ENCODE data around the gene CASP3.
"Not testable (repeated sequence)": the region's sequence is repeated elsewhere in the genome, so short reads cannot be mapped to it uniquely, and the experiment has no call there.

DNA sequence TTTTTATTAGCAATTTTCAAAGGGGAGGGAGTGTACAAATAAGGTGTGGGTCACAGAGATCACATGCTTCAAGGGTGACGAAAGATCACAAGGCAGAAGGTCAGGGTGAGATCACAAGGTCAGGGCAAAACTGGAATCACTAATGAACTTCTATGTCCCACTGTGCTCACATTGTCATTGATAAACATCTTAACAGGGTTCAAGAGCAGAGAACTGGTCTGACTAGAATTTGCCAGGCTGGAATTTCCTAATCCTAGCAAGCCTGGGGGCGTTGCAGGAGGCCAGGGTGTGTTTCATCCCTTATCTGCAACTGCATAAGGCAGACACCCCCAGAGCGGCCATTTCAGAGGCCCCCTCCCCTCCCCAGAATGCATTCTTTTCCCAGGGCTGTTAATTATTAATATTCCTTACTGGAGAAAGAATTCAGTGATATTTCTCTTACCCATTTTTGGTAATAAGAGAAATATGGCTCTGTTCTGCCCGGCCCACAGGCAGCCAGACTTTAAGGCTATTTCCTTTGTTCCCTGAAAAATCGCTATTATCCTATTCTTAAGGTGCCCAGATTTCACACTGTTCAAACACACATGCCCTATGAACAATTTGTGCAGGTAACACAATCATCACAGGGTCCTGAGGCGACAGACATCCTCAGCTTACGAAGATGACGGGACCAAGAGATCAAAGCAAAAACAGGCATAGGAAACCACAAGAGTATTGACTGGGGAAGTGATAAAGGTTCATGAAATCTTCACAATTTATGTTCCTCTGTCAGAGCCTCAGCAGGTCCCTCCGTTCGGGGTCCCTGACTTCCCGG, 23.3 kb downstream of the CASP3 start:
- TF ChIP-seq TCF12 (IDR thresholded peaks at IDR 0.05); RCOR1 (IDR thresholded peaks at IDR 0.05; ENCODE audit: low read length); EP300 (IDR thresholded peaks at IDR 0.05; ENCODE audit: borderline replicate concordance in 1 of 2, low read depth in 1 of 2, low read length in 1 of 2); RAD21 (IDR thresholded peaks at IDR 0.05; ENCODE audit: low read length); CTCF (IDR thresholded peaks at IDR 0.05); FOXJ3 (CRISPR knock-in tag; IDR thresholded peaks at IDR 0.05); SMC3 (IDR thresholded peaks at IDR 0.05; ENCODE audit: low read depth, low read length); TAF1 (IDR thresholded peaks at IDR 0.05; ENCODE audit: borderline replicate concordance, low read depth, low read length); FOXM1 (IDR thresholded peaks at IDR 0.05; ENCODE audit: low read depth); POLR2AphosphoS5 (IDR thresholded peaks at IDR 0.05; ENCODE audit: low read depth, low read length); GATA2 (CRISPR knock-in tag; IDR thresholded peaks at IDR 0.05); RFX5 (IDR thresholded peaks at IDR 0.05; ENCODE audit: low read length): not testable (repeated sequence)
- TF ChIP-seq, protein P1, sequence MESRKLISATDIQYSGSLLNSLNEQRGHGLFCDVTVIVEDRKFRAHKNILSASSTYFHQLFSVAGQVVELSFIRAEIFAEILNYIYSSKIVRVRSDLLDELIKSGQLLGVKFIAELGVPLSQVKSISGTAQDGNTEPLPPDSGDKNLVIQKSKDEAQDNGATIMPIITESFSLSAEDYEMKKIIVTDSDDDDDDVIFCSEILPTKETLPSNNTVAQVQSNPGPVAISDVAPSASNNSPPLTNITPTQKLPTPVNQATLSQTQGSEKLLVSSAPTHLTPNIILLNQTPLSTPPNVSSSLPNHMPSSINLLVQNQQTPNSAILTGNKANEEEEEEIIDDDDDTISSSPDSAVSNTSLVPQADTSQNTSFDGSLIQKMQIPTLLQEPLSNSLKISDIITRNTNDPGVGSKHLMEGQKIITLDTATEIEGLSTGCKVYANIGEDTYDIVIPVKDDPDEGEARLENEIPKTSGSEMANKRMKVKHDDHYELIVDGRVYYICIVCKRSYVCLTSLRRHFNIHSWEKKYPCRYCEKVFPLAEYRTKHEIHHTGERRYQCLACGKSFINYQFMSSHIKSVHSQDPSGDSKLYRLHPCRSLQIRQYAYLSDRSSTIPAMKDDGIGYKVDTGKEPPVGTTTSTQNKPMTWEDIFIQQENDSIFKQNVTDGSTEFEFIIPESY (IDR thresholded peaks at IDR 0.05; ENCODE audit: borderline replicate concordance, low read depth) = not testable (repeated sequence)
- TF ChIP-seq, protein P2, sequence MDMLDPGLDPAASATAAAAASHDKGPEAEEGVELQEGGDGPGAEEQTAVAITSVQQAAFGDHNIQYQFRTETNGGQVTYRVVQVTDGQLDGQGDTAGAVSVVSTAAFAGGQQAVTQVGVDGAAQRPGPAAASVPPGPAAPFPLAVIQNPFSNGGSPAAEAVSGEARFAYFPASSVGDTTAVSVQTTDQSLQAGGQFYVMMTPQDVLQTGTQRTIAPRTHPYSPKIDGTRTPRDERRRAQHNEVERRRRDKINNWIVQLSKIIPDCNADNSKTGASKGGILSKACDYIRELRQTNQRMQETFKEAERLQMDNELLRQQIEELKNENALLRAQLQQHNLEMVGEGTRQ (IDR thresholded peaks at IDR 0.05; ENCODE audit: borderline replicate concordance, low read depth, low read length) = not testable (repeated sequence)
